ENCODE measurements around the gene CAST. TPM values are rescaled to one million over a fixed set of nuclear protein-coding genes. Genes with fewer than 3 reads are reported as not detected.

The CAST gene
- total RNA-seq, 1 donor from 2014 or later = 135 TPM

- DNase-seq (ENCODE audit: low read depth) = no peak
- no peak for TF ChIP-seq CTCF (conservative IDR thresholded peaks at IDR 0.05; ENCODE audit: low read depth, low read length)
- H3K4me3 ChIP-seq (ENCODE audit: low read depth, low read length) = no peak overlapping the region
Measured at GRCh38 chr5:96771395-96771794, 109.2 kb downstream of the CAST start.

- TF ChIP-seq CTCF (conservative IDR thresholded peaks at IDR 0.05; ENCODE audit: low read depth, low read length) = no peak
- no peak overlapping the region for H3K4me3 ChIP-seq (ENCODE audit: low read depth, low read length)
- DNase-seq (ENCODE audit: low read depth) = no peak
Measured at GRCh38 chr5:96772111-96772510, 109.9 kb downstream of the CAST start.

GRCh38 chr5:96772542-96772941 lies 110.4 kb downstream of the CAST start:
- DNase-seq (ENCODE audit: low read depth) = no peak
- H3K4me3 ChIP-seq (ENCODE audit: low read depth, low read length) = no peak overlapping the region
- TF ChIP-seq CTCF (conservative IDR thresholded peaks at IDR 0.05; ENCODE audit: low read depth, low read length) = no peak

- DNase-seq (ENCODE audit: low read depth) = no peak
- no peak for TF ChIP-seq CTCF (conservative IDR thresholded peaks at IDR 0.05; ENCODE audit: low read depth, low read length)
- no peak overlapping the region for H3K4me3 ChIP-seq (ENCODE audit: low read depth, low read length)
Measured at GRCh38 chr5:96775050-96775449, 112.9 kb downstream of the CAST start.

- no peak for DNase-seq (ENCODE audit: low read depth)
- TF ChIP-seq CTCF (conservative IDR thresholded peaks at IDR 0.05; ENCODE audit: low read depth, low read length) = no peak
- H3K4me3 ChIP-seq (ENCODE audit: low read depth, low read length) = no peak overlapping the region
Measured at GRCh38 chr5:96775689-96776088, 113.5 kb downstream of the CAST start.

GRCh38 chr5:96776621-96777020 lies 114.4 kb downstream of the CAST start:
- no peak overlapping the region for H3K4me3 ChIP-seq (ENCODE audit: low read depth, low read length)
- DNase-seq (ENCODE audit: low read depth) = no peak
- no peak for TF ChIP-seq CTCF (conservative IDR thresholded peaks at IDR 0.05; ENCODE audit: low read depth, low read length)

GRCh38 chr5:96778409-96778808 lies 116.2 kb downstream of the CAST start:
- DNase-seq (ENCODE audit: low read depth) = no peak
- no peak overlapping the region for H3K4me3 ChIP-seq (ENCODE audit: low read depth, low read length)
- TF ChIP-seq CTCF (conservative IDR thresholded peaks at IDR 0.05; ENCODE audit: low read depth, low read length) = no peak
